Measurements from ENCODE around the gene SGCE.

The SGCE gene

DNA sequence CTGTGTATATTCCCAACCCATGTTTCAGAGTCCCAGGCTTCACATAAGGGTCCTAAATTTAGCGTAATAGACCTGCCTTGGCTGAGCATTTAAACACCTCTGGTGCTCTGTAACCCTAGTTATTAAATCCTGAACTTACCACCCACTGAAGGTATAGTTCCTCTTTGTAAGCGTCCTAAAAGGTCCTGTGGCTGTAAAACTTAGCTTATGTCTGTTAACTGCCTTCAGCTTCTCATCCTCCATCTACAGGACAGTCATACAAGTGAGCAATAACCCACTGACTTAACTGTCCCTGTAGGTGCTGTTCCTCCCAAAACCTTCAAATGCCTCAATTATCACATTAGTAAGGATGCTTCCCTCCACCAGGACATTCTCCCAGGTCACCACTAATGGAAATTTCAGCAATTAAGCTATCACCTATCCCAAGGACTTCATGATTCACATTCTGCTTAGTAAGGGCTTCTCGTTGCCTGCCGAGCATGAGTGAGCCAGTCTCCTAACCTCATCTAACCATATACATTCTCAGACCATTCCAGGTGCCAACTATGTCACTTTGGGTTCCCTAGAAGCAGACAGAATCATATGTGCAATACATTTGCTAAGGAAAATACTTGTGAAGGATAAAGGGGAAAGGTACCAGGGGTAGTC lies 90.6 kb downstream of the SGCE start:
- DNase-seq (ENCODE audit: low read depth) = no peak

DNA sequence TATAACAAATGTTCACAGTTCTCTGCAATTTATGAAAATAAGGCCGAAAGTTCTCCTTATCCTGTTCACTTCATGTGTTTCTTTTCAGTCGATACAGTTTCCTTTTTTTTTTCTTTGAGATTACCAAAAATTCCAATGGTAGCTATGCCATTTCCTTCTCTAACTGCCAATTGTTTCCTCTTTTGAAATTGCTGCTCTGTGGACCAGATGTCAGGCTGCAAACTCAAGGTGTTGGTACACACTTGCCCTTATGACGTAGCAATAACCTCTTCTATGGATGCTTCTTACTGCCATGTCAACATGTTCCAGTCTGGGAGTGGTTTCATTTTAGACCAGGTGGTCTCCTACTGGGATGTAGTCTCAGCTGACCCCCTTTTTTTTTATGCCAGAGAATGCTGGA lies 93.4 kb downstream of the SGCE start:
- DNase-seq (ENCODE audit: low read depth) = peak; percentile 50

DNA sequence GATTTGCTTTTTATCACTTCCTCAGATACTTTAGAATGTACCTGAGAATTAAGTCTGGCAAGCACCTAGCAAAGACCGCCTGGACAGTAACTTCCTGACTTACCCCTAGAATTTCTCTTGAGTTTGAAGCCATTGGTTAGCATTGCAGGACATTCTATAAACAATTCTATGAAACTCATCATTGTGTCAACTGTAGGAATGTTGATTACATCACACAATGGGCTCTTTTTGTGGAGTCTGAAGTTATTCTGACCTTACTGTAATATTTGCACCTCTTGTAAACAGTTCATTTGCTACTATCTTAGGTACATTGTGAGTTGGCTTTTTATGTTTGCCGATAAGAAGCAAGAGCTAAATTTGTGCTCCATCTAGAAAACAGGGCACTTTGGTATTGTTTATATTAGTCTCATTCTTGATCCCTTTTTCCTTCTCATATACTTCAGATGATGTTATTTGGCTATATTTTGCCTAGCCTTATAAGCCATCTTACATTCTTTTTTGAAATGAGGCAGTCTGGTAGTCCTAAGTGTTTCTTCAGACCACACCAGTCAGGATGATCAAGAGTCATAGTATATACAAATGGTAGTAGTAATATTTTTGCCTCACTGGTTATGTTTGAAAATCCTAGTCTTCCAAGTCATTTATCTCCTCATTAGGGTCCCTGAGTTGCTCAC lies 94.0 kb downstream of the SGCE start:
- DNase-seq (ENCODE audit: low read depth) = peak; percentile 56

DNA sequence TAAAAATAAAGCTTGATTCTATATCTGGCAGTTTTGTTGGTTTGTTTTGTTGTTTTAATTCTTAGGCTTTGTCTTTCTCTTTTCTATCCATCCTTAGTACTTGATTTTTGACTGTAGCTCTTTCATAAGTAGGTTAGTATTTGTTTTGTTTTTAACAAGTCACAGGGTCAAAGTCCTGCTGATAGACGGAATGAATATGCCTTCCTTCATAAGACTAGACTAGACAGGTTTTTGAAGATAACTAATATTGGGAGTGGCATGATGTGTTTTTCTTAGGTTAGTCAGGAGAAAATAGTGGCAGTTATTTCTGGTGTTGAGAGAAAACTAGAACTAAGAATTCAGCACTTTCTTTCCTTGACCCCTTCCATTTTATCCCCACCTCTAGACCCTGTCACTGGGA lies 96.0 kb downstream of the SGCE start:
- DNase-seq (ENCODE audit: low read depth) = no peak

DNA sequence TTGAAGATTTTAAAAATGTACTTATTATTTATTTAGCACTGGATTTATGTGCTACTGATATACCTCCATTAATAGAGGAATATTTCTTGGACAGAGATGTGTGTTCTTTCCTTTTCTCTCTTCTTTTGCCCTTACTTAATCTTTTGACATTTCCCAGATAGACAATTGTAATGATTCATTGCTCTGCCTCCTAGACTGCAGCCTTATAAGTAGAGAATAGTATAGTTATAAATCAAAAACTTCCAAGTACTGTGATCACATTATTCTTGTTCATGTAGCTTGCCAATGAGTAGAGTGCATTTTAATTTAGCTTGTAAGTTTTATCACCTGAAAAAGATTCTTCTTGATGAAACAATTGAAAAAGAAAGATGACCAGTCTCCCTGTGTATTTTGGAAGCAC lies 98.7 kb downstream of the SGCE start:
- DNase-seq (ENCODE audit: low read depth) = no peak

DNA sequence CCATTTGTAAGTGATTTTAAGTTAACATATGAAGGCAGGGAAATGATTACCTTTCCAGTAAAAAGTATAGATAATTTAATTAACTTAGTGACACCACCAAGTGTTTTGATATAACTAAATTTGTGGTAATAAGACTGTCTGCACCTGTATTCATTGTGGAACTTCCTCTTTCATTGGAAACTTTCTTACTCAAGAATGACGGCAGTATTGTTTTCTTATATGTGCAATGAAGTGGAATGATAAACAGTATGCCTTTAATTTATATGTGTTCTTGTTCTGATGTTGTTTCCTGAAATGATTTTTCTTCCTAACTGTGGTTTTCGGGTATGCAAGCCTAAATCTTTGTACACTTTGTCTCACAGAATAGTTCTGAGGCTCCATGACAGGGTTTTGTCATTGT lies 99.9 kb downstream of the SGCE start:
- no peak for DNase-seq (ENCODE audit: low read depth)

DNA sequence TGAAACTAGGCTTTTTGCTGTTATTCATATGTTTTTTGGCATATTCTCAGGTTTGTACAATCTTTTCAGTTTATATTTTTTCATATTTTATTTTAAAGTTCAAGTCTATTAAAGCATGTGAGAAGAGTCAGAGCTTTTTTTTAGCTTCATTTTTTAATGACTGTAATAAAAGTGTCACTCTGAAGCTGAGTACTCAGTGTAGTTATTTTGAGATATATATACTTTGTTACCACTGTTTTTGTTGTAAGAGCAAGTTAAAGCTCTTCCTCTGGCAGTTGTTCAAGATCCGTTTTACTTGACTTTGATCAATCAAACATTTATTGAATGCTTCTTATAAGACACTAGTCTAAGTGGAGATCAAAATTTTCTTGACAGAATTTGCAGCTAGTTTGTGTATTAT lies 108.8 kb downstream of the SGCE start:
- no peak for DNase-seq (ENCODE audit: low read depth)

DNA sequence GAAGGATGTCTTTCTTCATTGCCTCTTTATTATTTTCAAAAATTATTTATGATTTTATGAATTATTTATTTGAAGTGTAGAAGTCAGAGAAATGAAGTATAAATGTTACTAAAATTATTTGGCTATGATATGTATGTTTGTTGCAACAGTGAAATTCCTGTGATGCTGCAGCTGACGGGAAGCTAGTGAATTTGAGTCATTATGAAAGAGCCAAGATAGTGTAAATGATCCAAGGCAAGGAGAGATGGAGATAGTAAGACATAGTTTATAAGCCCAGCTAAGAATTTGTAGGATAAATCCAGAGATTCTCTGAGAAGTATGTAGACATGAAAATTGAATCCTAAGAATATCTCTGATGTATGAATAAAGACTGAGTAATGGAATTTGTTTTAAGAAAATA lies 115.5 kb downstream of the SGCE start:
- DNase-seq (ENCODE audit: low read depth) = no peak
